ENCODE results near the gene SURF6. TPM values are rescaled to one million over a fixed set of nuclear protein-coding genes. Genes with fewer than 3 reads are reported as not detected.
"Not testable (repeated sequence)": the region's sequence is repeated elsewhere in the genome, so short reads cannot be mapped to it uniquely, and the experiment has no call there.

Gene SURF6
- total RNA-seq, 4 donors from 2014 or later: 2.9 to 19.3 (median 17.2) TPM

- no peaks in the 10 kb centered on the region for H3K9me3 ChIP-seq
- intact Hi-C loops (cut with DNase I; ENCODE audit: low total_unique reads): no loop called here
- DNase-seq: no peak
- no peaks in the 10 kb centered on the region for H3K4me1 ChIP-seq
- H3K27me3 ChIP-seq: no peaks in the 10 kb centered on the region
- H3K36me3 ChIP-seq: no peaks in the 10 kb centered on the region
- H3K27ac ChIP-seq: no peak overlapping the region
- no peak overlapping the region for H3K4me3 ChIP-seq
- TF ChIP-seq POLR2A (IDR thresholded peaks at IDR 0.05) (no peak), CTCF (IDR thresholded peaks at IDR 0.05) (no peak)
These were observed 41.7 kb downstream of the SURF6 start for GRCh38 chr9:133294257-133294656.

GRCh38 chr9:133290751-133291302 is 45.2 kb downstream of the SURF6 start:
- Histone ChIP-seq H3K27ac (no peak overlapping the region), H3K4me1 (no peaks in the 10 kb centered on the region), H3K36me3 (no peaks in the 10 kb centered on the region), H3K4me3 (no peak overlapping the region), H3K27me3 (no peaks in the 10 kb centered on the region), H3K9me3 (no peaks in the 10 kb centered on the region)
- TF ChIP-seq CTCF (IDR thresholded peaks at IDR 0.05): no peak
- no peak for TF ChIP-seq POLR2A (IDR thresholded peaks at IDR 0.05)
- DNase-seq: no peak
- intact Hi-C loops (cut with DNase I; ENCODE audit: low total_unique reads): no loop called here

- intact Hi-C loops (cut with DNase I; ENCODE audit: low total_unique reads): no loop called here
- H3K9me3 ChIP-seq: no peaks in the 10 kb centered on the region
- no peak overlapping the region for H3K4me3 ChIP-seq
- H3K27ac ChIP-seq: no peak overlapping the region
- no peaks in the 10 kb centered on the region for H3K27me3 ChIP-seq
- H3K4me1 ChIP-seq: no peaks in the 10 kb centered on the region
- DNase-seq: no peak
- H3K36me3 ChIP-seq: no peaks in the 10 kb centered on the region
- TF ChIP-seq POLR2A (IDR thresholded peaks at IDR 0.05) (no peak), CTCF (IDR thresholded peaks at IDR 0.05) (no peak)
These were observed 49.5 kb downstream of the SURF6 start for GRCh38 chr9:133286523-133286922.

DNA sequence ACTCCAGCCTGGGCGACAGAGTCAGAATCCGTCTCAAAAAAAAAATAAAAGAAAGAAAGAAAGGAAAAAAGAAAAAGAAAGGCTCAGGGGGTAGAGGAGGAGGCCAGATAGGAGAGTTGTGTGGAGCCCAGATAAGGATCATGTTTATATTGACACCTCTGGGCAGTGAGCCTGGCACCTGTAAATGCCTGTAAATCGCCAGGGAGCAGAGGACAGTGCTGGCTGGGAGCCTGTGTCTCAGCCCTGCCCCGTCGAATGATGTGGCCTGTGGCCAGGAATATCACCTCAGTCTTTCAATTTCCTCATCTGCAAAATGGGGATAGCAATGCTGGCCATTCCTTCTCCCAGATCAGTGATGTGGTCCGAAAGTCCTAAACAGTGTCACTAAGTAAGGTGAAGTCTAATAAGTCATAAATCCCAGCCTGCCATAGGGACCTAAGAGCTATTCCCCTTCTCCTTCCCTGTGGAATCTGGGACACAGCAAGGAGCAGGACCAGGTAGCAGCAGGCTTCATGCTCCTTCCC is 50.7 kb downstream of the SURF6 start:
- Histone ChIP-seq H3K27me3 (no peaks in the 10 kb centered on the region), H3K4me1 (no peaks in the 10 kb centered on the region), H3K9me3 (no peaks in the 10 kb centered on the region), H3K27ac (no peak overlapping the region), H3K36me3 (no peaks in the 10 kb centered on the region), H3K4me3 (no peak overlapping the region)
- no peak for TF ChIP-seq POLR2A (IDR thresholded peaks at IDR 0.05)
- no peak for TF ChIP-seq CTCF (IDR thresholded peaks at IDR 0.05)
- intact Hi-C loops (cut with DNase I; ENCODE audit: low total_unique reads): no loop called here
- DNase-seq: no peak

DNA sequence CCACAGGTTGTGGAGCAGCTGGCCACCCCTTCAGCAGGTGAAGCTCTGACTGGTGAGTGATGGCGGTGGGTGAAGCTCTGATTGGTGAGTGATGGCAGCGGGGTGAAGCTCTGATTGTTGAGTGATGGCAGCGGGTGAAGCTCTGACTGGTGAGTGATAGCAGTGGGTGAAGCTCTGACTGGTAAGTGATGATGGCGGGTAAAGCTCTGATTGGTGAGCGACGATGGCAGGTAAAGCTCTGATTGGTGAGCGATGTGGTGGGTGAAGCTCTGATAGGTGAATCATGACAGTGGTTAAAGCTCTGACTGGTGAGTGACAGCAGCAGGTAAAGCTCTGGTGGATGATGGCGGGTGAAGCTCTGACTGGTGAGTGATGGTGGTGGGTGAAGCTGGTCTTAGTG is 51.6 kb downstream of the SURF6 start:
- no peak overlapping the region for H3K27ac ChIP-seq
- H3K36me3 ChIP-seq: no peaks in the 10 kb centered on the region
- intact Hi-C loops (cut with DNase I; ENCODE audit: low total_unique reads): no loop called here
- no peaks in the 10 kb centered on the region for H3K27me3 ChIP-seq
- H3K4me1 ChIP-seq: no peaks in the 10 kb centered on the region
- no peak overlapping the region for H3K4me3 ChIP-seq
- DNase-seq: no peak
- TF ChIP-seq CTCF (IDR thresholded peaks at IDR 0.05): no peak
- no peak for TF ChIP-seq POLR2A (IDR thresholded peaks at IDR 0.05)
- no peaks in the 10 kb centered on the region for H3K9me3 ChIP-seq

GRCh38 chr9:133283255-133284032 is 52.5 kb downstream of the SURF6 start:
- H3K27ac ChIP-seq; H3K9me3 ChIP-seq; H3K4me1 ChIP-seq; H3K27me3 ChIP-seq; intact Hi-C loops (cut with DNase I; ENCODE audit: low total_unique reads); H3K4me3 ChIP-seq; DNase-seq; H3K36me3 ChIP-seq: not testable (repeated sequence)
